GM12801 (cell line): ENCODE data around the gene FAM200C.

Source experiments
- TF ChIP-seq, protein P1 (sequence below): IDR thresholded peaks from one replicate; pipeline ENCODE4 v1.5.1; 2011; ENCODE audit warnings: control low read depth; ENCODE audit not compliant: insufficient read length; ENCODE audit errors: extremely low read depth

The FAM200C gene

GRCh38 chr5:160441311-160441781 is 41.5 kb upstream of the FAM200C start:
- TF ChIP-seq, protein P1, sequence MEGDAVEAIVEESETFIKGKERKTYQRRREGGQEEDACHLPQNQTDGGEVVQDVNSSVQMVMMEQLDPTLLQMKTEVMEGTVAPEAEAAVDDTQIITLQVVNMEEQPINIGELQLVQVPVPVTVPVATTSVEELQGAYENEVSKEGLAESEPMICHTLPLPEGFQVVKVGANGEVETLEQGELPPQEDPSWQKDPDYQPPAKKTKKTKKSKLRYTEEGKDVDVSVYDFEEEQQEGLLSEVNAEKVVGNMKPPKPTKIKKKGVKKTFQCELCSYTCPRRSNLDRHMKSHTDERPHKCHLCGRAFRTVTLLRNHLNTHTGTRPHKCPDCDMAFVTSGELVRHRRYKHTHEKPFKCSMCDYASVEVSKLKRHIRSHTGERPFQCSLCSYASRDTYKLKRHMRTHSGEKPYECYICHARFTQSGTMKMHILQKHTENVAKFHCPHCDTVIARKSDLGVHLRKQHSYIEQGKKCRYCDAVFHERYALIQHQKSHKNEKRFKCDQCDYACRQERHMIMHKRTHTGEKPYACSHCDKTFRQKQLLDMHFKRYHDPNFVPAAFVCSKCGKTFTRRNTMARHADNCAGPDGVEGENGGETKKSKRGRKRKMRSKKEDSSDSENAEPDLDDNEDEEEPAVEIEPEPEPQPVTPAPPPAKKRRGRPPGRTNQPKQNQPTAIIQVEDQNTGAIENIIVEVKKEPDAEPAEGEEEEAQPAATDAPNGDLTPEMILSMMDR, result no peak

DNA sequence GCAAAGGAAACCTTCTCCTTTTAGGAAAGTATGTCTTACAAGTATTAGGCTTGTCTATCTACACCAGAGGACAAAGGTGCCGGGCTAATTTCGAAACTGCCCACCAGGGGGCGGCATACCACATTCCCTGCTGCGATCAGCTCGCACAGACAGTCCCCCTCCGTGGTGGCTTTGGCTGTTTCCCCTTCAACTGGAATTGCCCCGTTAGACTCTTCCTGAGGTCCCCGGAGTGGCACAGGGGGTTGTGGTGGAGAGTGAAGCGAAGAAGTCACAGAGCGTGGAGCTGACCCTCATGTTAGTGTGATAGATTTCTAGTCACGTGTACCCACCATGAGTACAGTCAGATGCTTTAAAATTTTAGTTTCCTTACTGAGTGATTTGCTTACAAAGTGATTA is 39.3 kb upstream of the FAM200C start:
- TF ChIP-seq, protein P1, result no peak

- TF ChIP-seq, protein P1, result no peak
Measured at GRCh38 chr5:160438316-160439204, 38.7 kb upstream of the FAM200C start.

GRCh38 chr5:160437271-160437670 is 37.4 kb upstream of the FAM200C start:
- TF ChIP-seq, protein P1, result no peak

- TF ChIP-seq, protein P1, result no peak
Measured at GRCh38 chr5:160436017-160436416, 36.2 kb upstream of the FAM200C start.

DNA sequence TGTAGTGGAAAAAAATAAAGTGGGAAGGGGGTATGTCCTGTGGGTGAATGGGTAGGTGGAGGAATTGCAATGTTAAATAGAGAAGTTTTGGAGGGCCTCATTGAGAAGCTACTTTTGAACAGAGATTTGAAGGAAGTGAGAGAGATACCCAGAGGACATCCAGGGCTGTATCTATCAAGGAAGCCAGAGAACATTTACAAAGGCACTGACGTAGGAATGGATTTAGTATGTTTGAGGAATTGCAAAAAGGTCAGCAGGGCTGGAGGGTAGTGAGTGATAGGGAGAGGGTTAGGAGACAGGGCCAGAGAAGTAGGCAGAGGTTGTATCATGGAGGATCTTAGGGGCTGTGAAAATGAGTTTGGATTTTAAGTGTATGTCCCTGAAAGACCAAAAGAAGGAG is 35.7 kb upstream of the FAM200C start:
- TF ChIP-seq, protein P1, result no peak

DNA sequence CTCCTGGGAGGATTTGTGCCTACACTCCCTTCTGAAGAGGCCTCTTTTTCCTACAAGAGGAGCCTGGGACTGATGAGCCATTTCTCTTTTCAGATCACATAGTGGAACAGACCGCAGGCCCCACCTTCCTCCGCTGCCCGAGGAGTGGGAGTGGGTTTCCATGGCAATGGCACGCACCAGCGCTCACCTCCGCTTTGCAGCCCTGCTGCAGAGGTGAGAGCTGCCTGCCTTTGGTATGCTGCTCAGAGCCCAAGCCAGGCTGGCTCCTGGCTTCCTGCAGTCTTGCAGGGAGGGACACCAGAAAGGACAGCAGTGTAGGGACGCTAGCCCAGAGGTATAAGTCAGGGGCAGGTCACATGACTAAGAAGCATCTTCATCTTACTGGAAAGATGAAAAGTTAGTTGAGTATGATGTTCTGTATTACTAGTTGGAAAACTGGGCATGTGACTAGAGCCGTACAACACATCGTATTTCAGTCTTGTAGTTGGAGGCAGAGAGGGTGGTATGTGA is 34.2 kb upstream of the FAM200C start:
- TF ChIP-seq, protein P1, result no peak
